Adrenal gland (tissue), 12 donors: ENCODE measurements around the gene C19orf38. TPM values are rescaled to one million over a fixed set of nuclear protein-coding genes. Genes with fewer than 3 reads are reported as not detected.

Experiments
- DNase-seq, 7 donors: peaks; one replicate each; pipeline ENCODE4 v3.0.0-alpha.2; 2019 to 2020
- H3K27ac ChIP-seq, 5 donors: fragments of 200-600 bp; sonication (generic) in 4 of 5; 1 replicate in 3 of 5; 2 replicates in 2 of 5; pipeline versions ENCODE4 v1.5.1 to v1.8.0; 2016 to 2020; ENCODE audit warnings: mild to moderate bottlenecking in 1 of 5
- H3K27me3 ChIP-seq: fragments of 200-600 bp; 2 replicates; pipeline ENCODE4 v1.8.0; 2021
- H3K36me3 ChIP-seq, 2 donors: fragments of 200-600 bp; replicated peaks in 1 of 2; 1 replicate in 1 of 2; 2 replicates in 1 of 2; pipeline versions ENCODE4 v1.5.1 to v1.8.0; 2018 to 2022
- H3K4me1 ChIP-seq, 2 donors: fragments of 200-600 bp; replicated peaks in 1 of 2; 1 replicate in 1 of 2; 2 replicates in 1 of 2; pipeline versions ENCODE4 v1.5.1 to v1.8.0; 2018 to 2021
- H3K4me3 ChIP-seq, 4 donors: fragments of 200-600 bp; sonication (generic) in 3 of 4; one replicate each; pipeline ENCODE4 v1.5.1; 2016 to 2018
- H3K9me3 ChIP-seq, 3 donors: fragments of 200-600 bp; sonication (generic) in 1 of 3; replicated peaks in 1 of 3; 1 replicate in 2 of 3; 2 replicates in 1 of 3; pipeline versions ENCODE4 v1.5.1 to v1.8.0; 2016 to 2021
- CTCF ChIP-seq, 6 experiments: fragments of 450-650 bp in 4 of 6; fragments of 200-600 bp in 2 of 6; sonication (generic) in 1 of 6; IDR thresholded peaks; 1 replicate in 5 of 6; 2 replicates in 1 of 6; pipeline versions ENCODE4 v1.5.1 to v1.8.0; 2016 to 2021; ENCODE audit warnings: antibody characterized with exemption in 6 of 6, mild to moderate bottlenecking in 2 of 6, moderate library complexity in 1 of 6
- POLR2A ChIP-seq, 2 donors: fragments of 450-650 bp; IDR thresholded peaks; one replicate each; pipeline ENCODE4 v1.6.1; 2017; ENCODE audit warnings: antibody characterized with exemption in 2 of 2, mild to moderate bottlenecking in 2 of 2, moderate library complexity in 1 of 2
- WGBS, 4 donors: extraction: QIAGEN DNeasy Blood & Tissue Kit in 2 of 4; methylation state at CpG; one replicate each; pipeline versions ENCODE4 v1.1.5 to v1.1.7; 2013 to 2017; 5-methylcytosine and 5-hydroxymethylcytosine counted together
- intact Hi-C, 2 donors: fragments of 100-400 bp; cut with DNase I; formaldehyde crosslinking; loops; one replicate each; pipeline versions ENCODE4 v1.14.1 to v1.15.0; 2022 to 2023
- polyA plus RNA-seq, 3 donors: library from polyadenylated mRNA; stranded (reverse); fragments of 200-250 nt in 2 of 3; fragments of 350-450 nt in 1 of 3; fragmentation: Illumina TruSeq in 1 of 3; extraction: RNeasy Lipid Tissue Mini Kit (QIAGEN cat#74804) in 1 of 3; gene quantifications; one replicate each; pipeline ENCODE4 v1.2.3, GENCODE V29; 2013 to 2014
- total RNA-seq, 9 donors: library from RNA; depleted of rRNA in 4 of 9; stranded (reverse); fragments of >200 nt in 4 of 9; fragments of 120-200 nt in 1 of 9; fragmentation: NEBNext Ultra II Directional in 1 of 9; extraction: Animal tissue kit (Norgen Biotek cat#: 25700) in 1 of 9; gene quantifications; one replicate each; pipeline versions ENCODE4 v1.1.0 to v1.2.4, GENCODE V29; 2013 to 2023
- donor health status: healthy with polysubstance abuse.
- donor health status: Bipolar disorder and iron deficiency.
- donor health status: DM: yes; HTN: yes; CAD: no.
- donor health status: DM: no; HTN: no; CAD: no.
- donor health status: DM: no; HTN: no; CAD: no.
- donor health status: DM: yes; HTN: yes; CAD: no.

Gene C19orf38
- total and polyA plus RNA-seq, 12 donors = 0.30 to 5.6 (median 1.9) TPM

- Histone ChIP-seq H3K4me1 (peaks cover 0 to 7% of the 10 kb centered on the region in 2 donors), H3K9me3 (no peaks in the 10 kb centered on the region), H3K4me3 (no peak overlapping the region), H3K36me3 (peaks cover 0 to 75% of the 10 kb centered on the region in 2 donors), H3K27ac (no peak overlapping the region), H3K27me3 (no peaks in the 10 kb centered on the region)
- WGBS, 4 donors = 81 to 86% (median 82%) methylated on average over 13 to 33 of the region's 33 CpGs
- TF ChIP-seq POLR2A (IDR thresholded peaks at IDR 0.05) (no peak), CTCF (IDR thresholded peaks at IDR 0.05) (no peak)
- DNase-seq = peak in 2 of 7 donors; percentile 22 to 27
- intact Hi-C loops = no loop called here
Observed at GRCh38 chr19:10830931-10831779, 17.1 kb upstream of the C19orf38 start.

DNA sequence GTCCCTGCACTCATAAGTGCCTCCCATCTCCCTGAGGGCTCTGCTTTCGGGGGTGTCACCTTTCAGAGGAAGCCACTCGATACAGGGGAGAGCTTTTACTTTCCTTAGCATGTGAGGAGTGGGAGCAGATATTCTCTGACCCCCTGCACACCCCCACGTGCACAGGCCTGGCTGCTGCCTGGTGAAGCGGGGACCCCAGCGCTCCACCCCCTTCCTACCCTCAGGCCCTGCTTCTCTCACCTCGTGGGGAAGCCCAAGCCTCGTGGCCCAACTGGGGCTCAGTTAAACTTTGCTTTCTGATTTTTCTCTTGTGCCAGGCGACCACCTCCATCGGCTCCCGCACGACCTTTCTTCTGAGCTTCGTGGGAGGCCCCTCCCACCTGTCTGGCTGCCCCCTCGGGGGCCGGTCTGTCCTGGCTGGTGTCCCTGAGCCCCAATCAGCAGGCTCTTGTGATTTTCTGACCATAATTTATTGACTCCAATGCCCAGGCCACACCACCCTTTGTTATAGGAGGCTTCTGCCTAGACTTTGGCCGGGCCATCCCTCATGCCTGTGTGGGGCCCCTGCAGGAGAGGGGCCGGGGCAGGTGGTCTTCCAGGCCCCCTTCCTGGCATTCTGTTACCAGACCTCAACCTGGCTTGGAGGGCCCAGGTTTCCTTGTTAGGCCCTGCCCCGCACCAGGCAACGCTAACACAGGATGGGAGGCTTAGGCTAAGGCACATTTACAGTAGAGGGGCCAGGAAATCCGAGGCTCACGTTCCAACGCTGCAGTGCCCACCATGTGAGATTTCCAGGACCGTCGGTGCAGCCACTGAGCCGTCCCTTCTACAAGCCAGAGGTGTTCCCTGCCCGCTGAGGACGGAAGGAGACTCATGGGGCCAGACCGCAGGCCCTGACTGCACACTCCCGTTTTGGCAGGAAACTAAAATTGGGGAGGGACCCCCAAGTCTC lies 16.0 kb upstream of the C19orf38 start:
- no peaks in the 10 kb centered on the region for H3K27me3 ChIP-seq

GRCh38 chr19:10832939-10833296 lies 15.3 kb upstream of the C19orf38 start:
- peak in 1 of 7 donors; percentile 26 for DNase-seq
- H3K27me3 ChIP-seq = no peaks in the 10 kb centered on the region
- WGBS, 4 donors = 55 to 80% (median 73%) methylated on average over 3 to 20 of the region's 20 CpGs

More for the DNA sequence above, 16.0 kb upstream of the C19orf38 start:
- intact Hi-C loops = no loop called here
- peaks cover 6 to 14% of the 10 kb centered on the region in 2 donors for H3K4me1 ChIP-seq
- TF ChIP-seq POLR2A (IDR thresholded peaks at IDR 0.05) (no peak), CTCF (IDR thresholded peaks at IDR 0.05) (no peak)
- no peak overlapping the region for H3K27ac ChIP-seq
- no peaks in the 10 kb centered on the region for H3K9me3 ChIP-seq
- WGBS, 4 donors = 73 to 76% (median 76%) methylated on average over 21 to 28 of the region's 28 CpGs
- peak in 1 of 7 donors; percentile 21 for DNase-seq
- peaks cover 0 to 64% of the 10 kb centered on the region in 2 donors for H3K36me3 ChIP-seq
- H3K4me3 ChIP-seq = no peak overlapping the region

More at GRCh38 chr19:10832939-10833296, 15.3 kb upstream of the C19orf38 start:
- H3K9me3 ChIP-seq = no peaks in the 10 kb centered on the region
- H3K36me3 ChIP-seq = peaks cover 0 to 57% of the 10 kb centered on the region in 2 donors
- TF ChIP-seq POLR2A (IDR thresholded peaks at IDR 0.05) (no peak), CTCF (IDR thresholded peaks at IDR 0.05) (no peak)
- intact Hi-C loops = no loop called here
- no peak overlapping the region for H3K4me3 ChIP-seq
- no peak overlapping the region for H3K27ac ChIP-seq
- peaks cover 6 to 14% of the 10 kb centered on the region in 2 donors for H3K4me1 ChIP-seq
